HG03175 (cell line): ENCODE data around the gene CFB.
"Not testable (repeated sequence)": the region's sequence is repeated elsewhere in the genome, so short reads cannot be mapped to it uniquely, and the experiment has no call there.

ENCODE experiments used
- ATAC-seq: cut with Tn5 transposase; IDR thresholded peaks from one replicate; pipeline ENCODE4 v1.9.1; 2021; ENCODE audit warnings: mild to moderate bottlenecking, moderate library complexity; ENCODE audit not compliant: unreplicated experiment

The CFB gene

DNA sequence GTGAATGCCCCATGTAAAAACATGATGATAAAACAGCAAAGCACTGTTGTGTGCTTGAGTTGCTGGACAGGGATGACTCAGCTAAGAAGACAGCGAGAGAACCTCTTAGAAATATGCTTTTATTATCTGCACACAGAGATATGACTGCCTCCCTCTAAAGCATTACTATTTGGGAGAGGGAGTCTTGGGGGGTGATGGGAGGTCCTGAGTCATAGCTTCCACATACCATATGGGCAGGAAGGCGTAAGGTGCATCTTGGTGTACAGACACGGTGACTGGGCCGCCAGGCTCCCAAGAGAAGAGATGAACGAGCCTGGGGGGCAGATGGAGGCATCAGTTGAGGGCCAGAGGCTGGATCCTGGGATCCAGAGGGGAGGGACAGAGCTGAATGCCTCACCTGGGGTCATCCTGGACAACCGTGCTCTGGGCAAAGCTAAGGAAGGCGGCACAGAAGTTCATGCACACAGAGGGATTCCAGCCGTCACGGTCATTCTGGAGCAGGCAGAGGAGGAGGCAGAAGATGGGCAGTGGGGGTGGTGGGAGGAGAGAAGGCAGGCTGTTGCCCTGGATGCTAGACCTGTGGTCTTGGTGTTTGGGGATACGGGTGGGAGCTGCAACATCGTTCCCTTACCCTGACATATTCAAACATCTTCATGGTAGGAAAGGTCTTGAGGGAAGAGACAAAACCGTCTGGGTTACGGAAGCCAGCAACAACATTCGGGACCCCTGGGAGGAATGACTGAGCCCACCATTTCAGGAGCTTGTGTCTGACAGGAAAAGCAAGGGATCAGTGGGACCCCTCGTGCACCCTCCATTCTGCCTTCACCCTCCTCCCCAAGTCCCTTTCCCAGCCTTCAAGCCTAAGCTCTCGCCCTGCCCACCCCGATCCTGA lies 24.1 kb downstream of the CFB start:
- ATAC-seq, result no peak

DNA sequence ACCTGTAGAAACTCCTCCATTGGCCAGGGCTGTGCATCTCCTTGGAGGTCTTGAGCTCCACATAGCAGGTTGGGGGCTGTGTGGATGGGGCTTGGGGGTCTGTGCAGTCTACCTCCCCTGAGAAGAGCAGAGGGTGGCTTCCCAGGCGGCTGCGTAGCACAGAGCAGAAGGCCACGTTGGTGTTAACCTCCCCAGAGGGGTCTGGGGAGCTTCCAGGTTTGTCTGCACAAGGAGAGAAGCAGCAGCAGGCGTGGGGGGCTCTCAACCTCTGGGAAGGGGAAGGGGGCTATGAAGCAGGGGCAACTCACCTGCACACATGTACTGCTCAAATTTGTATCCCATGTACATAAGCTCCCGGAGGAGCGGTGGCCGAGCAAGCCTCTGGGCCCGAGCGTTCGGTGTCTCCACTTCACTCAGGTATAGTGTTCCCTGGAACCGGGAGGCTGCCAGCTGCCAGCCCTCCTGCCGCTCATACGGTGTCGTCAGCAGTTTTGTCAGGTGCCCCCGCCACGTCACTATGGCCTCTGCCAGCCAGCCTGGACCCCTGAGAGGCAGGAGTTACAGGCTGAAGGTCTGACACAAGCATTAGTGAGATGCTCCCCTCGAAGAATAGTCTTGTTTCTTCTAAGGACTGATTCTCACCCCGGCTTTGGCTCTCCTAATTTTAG lies 24.8 kb downstream of the CFB start:
- ATAC-seq, result no peak

DNA sequence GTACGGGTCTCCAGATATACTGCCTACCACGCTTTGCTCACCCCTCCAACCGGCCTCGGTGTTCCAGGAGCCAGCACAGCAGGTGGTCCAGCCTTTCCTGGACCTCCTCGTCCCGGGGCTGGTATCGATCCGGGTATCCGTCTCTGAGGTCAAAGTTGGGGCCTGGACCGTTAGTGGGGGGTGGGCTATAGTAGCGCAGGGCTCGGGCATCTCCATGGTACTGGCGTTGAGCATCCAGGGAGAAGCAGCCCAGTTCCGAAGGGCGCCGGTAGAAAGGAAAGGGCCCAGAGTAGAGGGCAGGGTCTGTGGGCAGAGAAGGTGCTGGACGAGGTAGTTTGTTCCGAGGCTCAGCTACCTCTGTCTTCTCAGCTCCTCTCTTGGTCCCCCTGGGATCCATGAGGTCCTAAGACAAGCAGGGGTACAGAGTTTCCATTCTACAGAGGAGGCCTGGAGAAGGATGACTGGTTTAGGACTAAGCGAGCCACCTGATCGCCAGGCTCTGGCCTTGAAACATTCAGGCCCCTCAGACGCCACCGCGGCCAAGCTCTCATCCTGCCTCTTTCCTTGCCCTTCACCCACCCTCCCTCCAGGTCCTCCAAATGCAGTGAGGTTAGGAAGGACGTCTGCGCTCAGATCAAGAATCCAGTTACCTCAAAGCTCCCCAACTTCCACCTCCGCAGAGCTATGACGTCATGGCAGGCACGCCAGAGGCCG lies 25.5 kb downstream of the CFB start:
- no peak for ATAC-seq

DNA sequence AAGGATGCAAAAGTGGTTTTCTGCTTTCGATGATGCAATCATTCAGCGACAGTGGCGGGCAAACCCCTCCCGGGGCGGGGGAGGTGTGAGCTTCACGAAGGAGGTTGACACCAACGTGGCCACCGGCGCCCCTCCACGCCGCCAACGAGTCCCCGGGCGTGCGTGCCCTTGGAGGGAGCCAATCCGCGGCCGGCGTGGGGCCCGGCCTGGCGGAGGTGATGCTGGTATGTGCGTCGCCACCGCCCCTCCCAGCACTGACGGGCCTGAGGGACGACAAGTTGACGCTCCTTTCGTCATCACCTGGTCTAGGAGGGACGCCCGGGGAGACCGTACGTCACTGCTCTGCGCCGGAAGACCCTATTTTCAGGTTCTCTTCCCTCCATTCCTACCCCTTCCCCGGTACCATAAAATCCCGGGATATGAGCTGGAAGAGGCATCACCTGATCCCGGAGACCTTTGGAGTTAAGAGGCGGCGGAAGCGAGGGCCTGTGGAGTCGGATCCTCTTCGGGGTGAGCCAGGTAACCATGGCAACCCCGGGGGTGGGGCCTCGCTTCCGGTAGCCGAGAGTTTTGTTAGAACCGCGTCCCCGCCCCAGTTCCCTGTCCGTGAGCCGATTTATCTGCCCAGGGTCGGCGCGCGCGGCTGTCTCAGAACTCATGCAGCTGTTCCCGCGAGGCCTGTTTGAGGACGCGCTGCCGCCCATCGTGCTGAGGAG lies 26.3 kb downstream of the CFB start, which contains the start of gene DXO:
DXO (minus strand) TSS at position 146 of the 716 bp plus-strand sequence. CDS start 463 bp downstream, outside the sequence.
- ATAC-seq, result peak; percentile 88

DNA sequence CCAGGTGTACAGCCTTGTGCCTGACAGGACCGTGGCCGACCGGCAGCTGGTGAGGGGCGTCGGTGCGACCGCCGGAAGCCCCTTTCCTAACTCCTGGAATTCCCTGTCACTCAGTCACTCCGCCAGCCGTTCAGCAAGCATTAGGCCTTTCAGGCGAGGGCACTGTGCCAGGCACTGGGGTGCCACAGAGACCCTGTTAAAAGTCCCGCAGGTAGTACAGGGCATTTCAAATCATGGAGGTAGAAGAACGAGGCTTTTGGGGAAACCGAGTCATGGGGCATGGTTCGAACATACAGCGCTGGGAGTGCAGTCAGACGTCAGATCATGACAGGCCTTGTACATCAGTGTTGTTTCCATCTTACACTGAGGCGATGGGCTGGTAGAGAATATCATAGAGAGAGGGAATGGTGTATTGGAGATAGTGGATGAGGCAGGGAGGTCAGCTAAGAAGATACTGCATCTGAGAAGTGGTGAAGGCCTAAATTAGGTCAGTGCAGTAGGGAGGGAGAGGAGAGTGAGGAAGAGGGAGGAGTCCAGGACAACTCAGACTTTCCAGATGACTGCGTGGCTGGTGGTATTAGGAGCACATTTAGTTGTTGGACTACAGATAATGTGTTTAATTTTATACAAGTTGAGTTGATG lies 26.9 kb downstream of the CFB start:
- no peak for ATAC-seq

DNA sequence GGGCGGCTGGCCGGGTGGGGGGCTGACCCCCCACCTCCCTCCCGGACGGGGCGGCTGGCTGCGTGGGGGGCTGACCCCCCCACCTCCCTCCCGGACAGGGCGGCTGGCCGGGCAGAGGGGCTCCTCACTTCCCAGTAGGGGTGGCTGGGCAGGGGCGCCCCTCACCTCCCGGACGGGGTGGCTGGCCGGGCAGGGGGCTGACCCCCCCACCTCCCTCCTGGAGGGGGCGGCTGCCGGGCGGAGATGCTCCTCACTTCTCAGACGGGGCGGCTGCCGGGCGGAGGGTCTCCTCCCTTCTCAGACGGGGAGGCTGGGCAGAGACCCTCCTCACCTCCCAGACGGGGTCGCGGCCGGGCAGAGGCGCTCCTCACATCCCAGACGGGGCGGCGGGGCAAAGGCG lies 30.2 kb downstream of the CFB start:
- ATAC-seq, result not testable (repeated sequence)

DNA sequence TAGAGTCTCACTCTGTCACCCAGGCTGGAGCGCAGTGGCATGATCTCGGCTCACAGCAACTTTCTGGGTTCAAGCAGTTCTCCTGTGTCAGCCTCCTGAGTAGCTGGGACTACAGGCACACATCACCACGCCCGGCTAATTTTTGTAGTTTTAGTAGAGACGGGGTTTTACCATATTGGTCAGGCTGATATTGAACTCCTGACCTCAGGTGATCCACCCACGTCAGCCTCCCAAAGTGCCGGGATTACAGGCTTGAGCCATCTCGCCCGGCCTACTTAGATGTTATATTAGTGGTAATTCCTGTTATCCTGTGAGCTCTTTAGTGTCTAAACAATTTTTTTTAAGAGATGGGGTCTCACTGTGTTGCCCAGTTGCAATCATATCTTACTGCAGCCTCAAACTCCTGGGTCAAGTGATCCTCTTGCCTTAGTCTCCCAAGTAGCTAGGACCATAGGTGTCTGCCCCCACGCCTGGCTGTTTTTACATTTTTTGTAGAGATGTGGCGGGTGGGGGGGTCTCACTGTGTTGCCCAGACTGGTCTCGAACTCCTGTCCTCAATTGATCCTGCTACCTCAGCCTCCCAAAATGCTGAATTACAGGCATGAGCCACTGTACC lies 32.0 kb downstream of the CFB start:
- ATAC-seq, result no peak

DNA sequence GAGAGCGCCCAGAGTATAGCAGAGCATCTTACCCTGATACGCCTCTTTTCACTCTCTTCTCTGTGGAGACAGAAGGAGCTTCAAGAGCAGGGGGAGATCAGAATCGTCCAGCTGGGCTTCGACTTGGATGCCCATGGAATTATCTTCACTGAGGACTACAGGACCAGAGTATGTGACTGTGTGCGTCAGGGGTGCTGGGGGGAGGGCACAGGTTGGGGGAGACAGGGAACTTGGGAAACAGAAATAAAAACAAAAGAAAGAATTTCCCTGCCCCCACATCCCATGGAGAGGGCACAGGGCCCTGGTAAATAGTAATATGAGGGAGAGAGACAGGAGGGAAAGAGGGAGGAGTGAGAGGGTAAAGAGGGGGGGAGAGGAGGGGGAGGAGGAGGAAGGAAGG lies 32.9 kb downstream of the CFB start:
- ATAC-seq, result no peak

DNA sequence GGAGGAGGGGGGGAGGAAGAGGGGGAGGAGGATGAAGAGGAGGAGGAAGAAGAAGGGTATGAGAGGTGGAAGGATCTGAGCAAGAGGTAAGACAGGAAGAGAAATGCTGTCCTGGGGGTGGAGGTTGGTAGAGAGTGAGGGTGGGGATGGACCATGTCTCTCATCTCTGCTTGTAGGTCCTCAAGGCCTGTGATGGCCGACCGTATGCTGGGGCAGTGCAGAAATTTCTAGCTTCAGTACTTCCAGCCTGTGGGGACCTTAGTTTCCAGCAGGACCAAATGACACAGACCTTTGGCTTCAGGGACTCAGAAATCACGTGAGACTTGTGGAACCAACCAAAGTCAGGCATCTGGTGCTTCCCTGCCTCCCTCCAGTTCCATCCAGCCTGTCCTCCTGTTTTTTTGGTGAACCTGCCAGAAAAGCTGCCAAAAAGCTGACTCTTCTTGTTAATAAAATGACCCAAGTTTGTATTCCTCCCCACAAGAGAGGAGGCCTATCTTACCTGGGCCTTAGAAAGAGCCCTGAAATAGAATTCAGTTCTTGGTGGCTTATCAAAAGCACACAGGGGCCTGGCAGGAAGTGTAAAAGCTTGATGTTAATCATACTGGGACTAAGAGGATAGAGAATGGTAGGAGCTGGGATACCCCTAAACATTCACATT lies 33.5 kb downstream of the CFB start:
- ATAC-seq, result no peak

DNA sequence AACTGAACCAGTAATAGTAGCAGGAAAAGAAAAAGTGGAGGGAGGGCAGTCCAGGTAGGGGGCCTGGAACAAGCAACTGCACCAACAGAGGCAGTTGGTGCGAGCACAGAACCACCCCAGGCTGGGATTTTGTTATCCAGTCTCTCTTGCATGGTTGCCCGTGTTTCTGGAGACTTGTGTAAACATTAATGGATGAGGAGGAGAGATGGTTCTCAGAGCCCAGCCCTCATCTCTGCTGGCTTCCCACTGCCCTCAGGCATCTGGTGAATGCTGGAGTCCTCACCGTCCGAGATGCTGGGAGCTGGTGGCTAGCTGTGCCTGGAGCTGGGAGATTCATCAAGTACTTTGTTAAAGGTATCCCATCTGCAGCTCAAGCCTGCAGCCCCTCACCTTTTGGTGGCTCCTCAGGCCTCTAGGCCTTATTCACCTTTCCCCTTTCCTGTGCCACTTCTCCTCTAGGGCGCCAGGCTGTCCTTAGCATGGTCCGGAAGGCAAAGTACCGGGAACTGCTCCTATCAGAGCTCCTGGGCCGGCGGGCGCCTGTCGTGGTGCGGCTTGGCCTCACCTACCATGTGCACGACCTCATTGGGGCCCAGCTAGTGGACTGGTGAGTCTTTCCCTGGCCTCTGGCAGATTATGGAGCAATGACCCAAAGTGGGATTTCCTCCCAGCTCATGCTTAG lies 34.4 kb downstream of the CFB start:
- ATAC-seq, result not testable (repeated sequence)

DNA sequence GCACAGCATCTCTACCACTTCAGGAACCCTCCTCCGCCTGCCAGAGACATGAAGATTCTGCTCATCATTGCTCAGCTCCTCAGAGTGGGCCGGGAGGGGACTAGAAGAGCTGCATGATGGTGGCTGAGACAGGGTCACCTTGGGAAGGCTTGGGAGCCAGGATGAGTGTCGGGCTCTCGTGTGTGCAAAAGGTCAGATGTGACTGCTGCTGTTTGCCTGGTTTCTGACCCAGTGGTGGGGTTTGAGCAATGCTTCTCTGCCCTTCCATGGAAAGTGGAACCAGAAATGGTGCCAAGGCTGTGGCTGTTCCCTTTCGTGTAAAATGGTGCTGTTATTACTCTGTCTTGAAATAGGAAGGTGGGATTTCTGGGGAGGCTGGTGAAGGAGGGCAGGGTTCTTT lies 35.1 kb downstream of the CFB start:
- not testable (repeated sequence) for ATAC-seq

DNA sequence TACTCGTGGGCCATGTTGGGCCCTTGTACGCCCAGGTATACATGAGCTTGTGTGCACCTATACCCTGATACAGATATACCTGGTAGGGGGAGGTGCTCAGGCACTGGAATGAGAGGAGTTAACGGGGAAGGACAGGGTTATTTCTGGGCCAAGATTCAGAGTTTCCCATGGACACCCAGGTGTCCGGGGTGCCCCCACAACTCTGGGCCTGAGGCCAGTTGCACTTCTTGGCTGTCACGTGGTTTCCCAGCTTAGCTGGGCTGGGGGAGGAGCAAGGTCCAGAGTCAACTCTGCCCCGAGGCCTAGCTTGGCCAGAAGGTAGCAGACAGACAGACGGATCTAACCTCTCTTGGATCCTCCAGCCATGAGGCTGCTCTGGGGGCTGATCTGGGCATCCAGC lies 35.8 kb downstream of the CFB start, which contains the start of gene C4A:
C4A (plus strand) TSS at position 314 of the 400 bp plus-strand sequence; CDS start at position 365, 51 bp downstream.
- ATAC-seq, result not testable (repeated sequence)

DNA sequence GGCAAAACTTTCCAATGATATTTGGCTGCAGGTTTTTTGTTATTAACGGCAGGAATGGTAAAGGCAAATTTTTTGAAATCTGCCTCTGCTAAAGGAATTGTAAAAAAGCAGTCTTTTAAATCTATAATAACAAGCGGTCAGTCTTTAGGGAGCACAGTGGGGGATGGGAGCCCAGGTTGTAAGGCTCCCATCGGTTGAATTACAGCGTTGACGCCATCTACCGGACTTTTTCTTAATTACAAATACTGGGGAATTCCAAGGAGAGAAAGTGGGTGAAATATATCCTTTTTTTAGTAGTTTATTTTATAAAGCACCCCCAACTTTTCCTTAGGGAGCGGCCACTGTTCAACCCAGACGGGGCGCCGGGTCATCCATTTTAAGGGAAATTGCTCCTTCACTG lies 43.5 kb downstream of the CFB start:
- ATAC-seq, result not testable (repeated sequence)

DNA sequence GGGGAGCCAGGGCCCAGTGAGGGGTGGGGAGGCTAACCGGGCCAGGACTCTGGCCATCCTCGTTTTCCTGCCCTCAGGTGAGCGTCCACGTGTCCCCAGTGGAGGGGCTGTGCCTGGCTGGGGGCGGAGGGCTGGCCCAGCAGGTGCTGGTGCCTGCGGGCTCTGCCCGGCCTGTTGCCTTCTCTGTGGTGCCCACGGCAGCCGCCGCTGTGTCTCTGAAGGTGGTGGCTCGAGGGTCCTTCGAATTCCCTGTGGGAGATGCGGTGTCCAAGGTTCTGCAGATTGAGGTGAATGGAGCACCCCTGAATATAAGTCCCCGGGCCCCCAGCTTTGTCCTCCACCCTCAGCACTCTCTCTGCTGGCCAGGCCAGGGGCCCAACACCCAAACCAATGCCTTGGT lies 48.5 kb downstream of the CFB start:
- not testable (repeated sequence) for ATAC-seq

DNA sequence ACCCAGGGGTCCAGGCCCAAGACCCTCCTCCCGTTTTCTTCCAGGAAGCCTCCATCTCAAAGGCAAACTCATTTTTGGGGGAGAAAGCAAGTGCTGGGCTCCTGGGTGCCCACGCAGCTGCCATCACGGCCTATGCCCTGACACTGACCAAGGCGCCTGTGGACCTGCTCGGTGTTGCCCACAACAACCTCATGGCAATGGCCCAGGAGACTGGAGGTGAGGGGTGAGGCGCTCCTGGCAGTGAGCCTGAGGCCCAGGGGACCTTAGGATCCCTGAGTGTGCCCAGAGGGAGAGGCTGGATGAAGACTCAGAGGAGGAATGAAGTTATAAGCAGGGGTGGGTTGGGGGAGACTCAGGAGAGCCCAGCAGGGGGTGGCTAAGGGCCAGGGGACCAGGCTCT lies 50.5 kb downstream of the CFB start:
- ATAC-seq, result not testable (repeated sequence)
